HCT116 (cell line): ENCODE measurements around the gene IFT25. TPM values are rescaled to one million over a fixed set of nuclear protein-coding genes. Genes with fewer than 3 reads are reported as not detected.

Source experiments
- ATAC-seq: fragments of 200-7000 bp; cut with Tn5 transposase; 2 replicates; pipeline ENCODE4 v1.9.1; 2020; ENCODE audit warnings: mild to moderate bottlenecking, moderate library complexity
- BruUV-seq: library from RNA; stranded (reverse); fragments of 400-500 nt; replicated peaks from 2 replicates; lab custom pipeline; 2021; lab: Mats Ljungman, UMichigan
- CTCF ChIA-PET: fragments of 300-600 bp; sonication (Branson Sonifier 250); formaldehyde crosslinking; loops from one replicate; lab custom pipeline; 2021; ENCODE audit warnings: antibody characterized with exemption; lab: Charles Lee
- POLR2A ChIA-PET: fragments of 300-600, 350-600 bp; sonication (Branson Sonifier 250); formaldehyde crosslinking; loops from one replicate; lab custom pipeline; 2021; ENCODE audit warnings: antibody characterized with exemption; lab: Charles Lee
- RAD21 ChIA-PET, 2 experiments: fragments of 300-600 bp; sonication (Branson Sonifier 250); formaldehyde crosslinking; loops; one replicate each; lab custom pipeline; 2023; ENCODE audit warnings: low total read pairs in 2 of 2; ENCODE audit not compliant: uncharacterized antibody in 2 of 2, unreplicated experiment in 2 of 2, low non-redundant PET in 1 of 2; lab: Charles Lee
- DNase-seq: peaks from one replicate; pipeline ENCODE4 v3.0.0-alpha.2; 2010; ENCODE audit warnings: low read depth, low spot score
- H2AFZ ChIP-seq: fragments of 200-600 bp; shearing (Covaris generic), sonication (generic); 2 replicates; pipeline ENCODE4 v1.6.1; 2017; ENCODE audit warnings: low read depth, mixed run types, mixed read lengths, antibody characterized with exemption, low read length; ENCODE audit not compliant: poor library complexity, severe bottlenecking
- H3K27ac ChIP-seq: 2 replicates; pipeline ENCODE4 v1.5.1; 2012; ENCODE audit warnings: low read depth, low read length
- H3K27me3 ChIP-seq: fragments of 200-600 bp; sonication (generic); 2 replicates; pipeline ENCODE4 v1.6.1; 2016; ENCODE audit warnings: mixed run types, low read length, mixed read lengths; ENCODE audit not compliant: insufficient read depth
- H3K36me3 ChIP-seq, 2 experiments: fragments of 200-500 bp in 1 of 2; fragments of 200-600 bp in 1 of 2; sonication (Bioruptor generic) in 1 of 2; sonication (generic) in 1 of 2; 2 replicates each; pipeline versions ENCODE4 v1.5.1 to v1.6.1; 2014 to 2016; ENCODE audit warnings: low read length in 2 of 2, inconsistent platforms in 1 of 2, mixed read lengths in 1 of 2, mixed run types in 1 of 2; ENCODE audit not compliant: insufficient read depth in 2 of 2, control insufficient read depth in 1 of 2
- H3K4me1 ChIP-seq, 2 experiments: fragments of 200-600 bp in 1 of 2; sonication (generic) in 1 of 2; 2 replicates each; pipeline versions ENCODE4 v1.5.1 to v1.6.1; 2012 to 2017; ENCODE audit warnings: low read length in 2 of 2, inconsistent platforms in 1 of 2, mild to moderate bottlenecking in 1 of 2, mixed read lengths in 1 of 2, mixed run types in 1 of 2, moderate library complexity in 1 of 2; ENCODE audit not compliant: insufficient read depth in 2 of 2, control insufficient read depth in 1 of 2
- H3K4me2 ChIP-seq: fragments of 200-600 bp; sonication (generic); 2 replicates; pipeline ENCODE4 v1.6.1; 2017; ENCODE audit warnings: mixed run types, low read length, mixed read lengths
- H3K4me3 ChIP-seq, 2 experiments: fragments of 200-600 bp in 1 of 2; sonication (generic) in 1 of 2; replicated peaks in 1 of 2; 2 replicates each; pipeline ENCODE4 v1.5.1; 2011 to 2016; ENCODE audit warnings: low read length in 2 of 2, control low read depth in 1 of 2, low read depth in 1 of 2, mild to moderate bottlenecking in 1 of 2, mixed read lengths in 1 of 2, mixed run types in 1 of 2
- H3K79me2 ChIP-seq: fragments of 200-600 bp; sonication (generic); 2 replicates; pipeline ENCODE4 v1.6.1; 2017; ENCODE audit warnings: mild to moderate bottlenecking, mixed run types, low read length, moderate library complexity, mixed read lengths; ENCODE audit not compliant: insufficient read depth
- H3K9ac ChIP-seq: fragments of 200-600 bp; sonication (generic); 2 replicates; pipeline ENCODE4 v1.6.1; 2016; ENCODE audit warnings: low read length, mixed read lengths
- H3K9me2 ChIP-seq: fragments of 200-600 bp; sonication (generic), shearing (Covaris generic); 2 replicates; pipeline ENCODE4 v1.6.1; 2017; ENCODE audit warnings: mixed run types, mild to moderate bottlenecking, moderate library complexity; ENCODE audit not compliant: insufficient read depth
- H3K9me3 ChIP-seq, 2 experiments: fragments of 200-500 bp in 1 of 2; fragments of 200-600 bp in 1 of 2; sonication (Bioruptor generic) in 1 of 2; sonication (generic) in 1 of 2; 2 replicates each; pipeline ENCODE4 v1.6.1; 2014 to 2017; ENCODE audit warnings: low read length in 2 of 2, mixed read lengths in 2 of 2, inconsistent platforms in 1 of 2, low read depth in 1 of 2, mild to moderate bottlenecking in 1 of 2, mixed run types in 1 of 2, moderate library complexity in 1 of 2; ENCODE audit not compliant: control insufficient read depth in 1 of 2, insufficient read depth in 1 of 2
- H4K20me1 ChIP-seq: fragments of 200-600 bp; sonication (generic), shearing (Covaris generic); 2 replicates; pipeline ENCODE4 v1.6.1; 2017; ENCODE audit warnings: mixed run types, mild to moderate bottlenecking, moderate library complexity; ENCODE audit not compliant: insufficient read depth
- CBX3 ChIP-seq: IDR thresholded peaks from 2 replicates; pipeline ENCODE4 v1.6.1; 2012; ENCODE audit warnings: low read depth
- SIN3A ChIP-seq: IDR thresholded peaks from 2 replicates; pipeline ENCODE4 v1.6.1; 2012; ENCODE audit warnings: low read depth
- SP1 ChIP-seq: IDR thresholded peaks from 2 replicates; pipeline ENCODE4 v1.6.1; 2012; ENCODE audit warnings: low read depth
- SRF ChIP-seq: IDR thresholded peaks from 2 replicates; pipeline ENCODE4 v1.6.1; 2012; ENCODE audit warnings: low read depth
- TCF7L2 ChIP-seq: IDR thresholded peaks from 2 replicates; pipeline ENCODE4 v1.7.0; 2011; ENCODE audit warnings: borderline replicate concordance, inconsistent platforms; ENCODE audit not compliant: insufficient read depth, insufficient read length; ENCODE audit errors: extremely low read depth
- ZFX ChIP-seq: fragments of 450-650 bp; IDR thresholded peaks from 2 replicates; pipeline ENCODE4 v1.6.1; 2017
- intact Hi-C: fragments of 100-400 bp; cut with micrococcal nuclease; formaldehyde crosslinking; loops from 2 replicates; pipeline ENCODE4 v1.10.0; 2022
- total RNA-seq: library from RNA; stranded (reverse); gene quantifications from one replicate; pipeline ENCODE4 v1.2.1, GENCODE V29; 2021; ENCODE audit not compliant: unreplicated experiment
- TF ChIP-seq, protein P1 (sequence below): IDR thresholded peaks from 2 replicates; pipeline ENCODE4 v1.6.1; 2012
- TF ChIP-seq, protein P2 (sequence below): IDR thresholded peaks from 2 replicates; pipeline ENCODE4 v1.6.1; 2012; ENCODE audit warnings: low read depth
- TF ChIP-seq, protein P3 (sequence below): IDR thresholded peaks from 2 replicates; pipeline ENCODE4 v1.6.1; 2011; ENCODE audit warnings: mild to moderate bottlenecking, low read length, moderate library complexity; ENCODE audit not compliant: insufficient replicate concordance; ENCODE audit errors: extremely low read depth

Gene IFT25
- total RNA-seq, 1 experiment from 2014 or later: 45.1 TPM

DNA sequence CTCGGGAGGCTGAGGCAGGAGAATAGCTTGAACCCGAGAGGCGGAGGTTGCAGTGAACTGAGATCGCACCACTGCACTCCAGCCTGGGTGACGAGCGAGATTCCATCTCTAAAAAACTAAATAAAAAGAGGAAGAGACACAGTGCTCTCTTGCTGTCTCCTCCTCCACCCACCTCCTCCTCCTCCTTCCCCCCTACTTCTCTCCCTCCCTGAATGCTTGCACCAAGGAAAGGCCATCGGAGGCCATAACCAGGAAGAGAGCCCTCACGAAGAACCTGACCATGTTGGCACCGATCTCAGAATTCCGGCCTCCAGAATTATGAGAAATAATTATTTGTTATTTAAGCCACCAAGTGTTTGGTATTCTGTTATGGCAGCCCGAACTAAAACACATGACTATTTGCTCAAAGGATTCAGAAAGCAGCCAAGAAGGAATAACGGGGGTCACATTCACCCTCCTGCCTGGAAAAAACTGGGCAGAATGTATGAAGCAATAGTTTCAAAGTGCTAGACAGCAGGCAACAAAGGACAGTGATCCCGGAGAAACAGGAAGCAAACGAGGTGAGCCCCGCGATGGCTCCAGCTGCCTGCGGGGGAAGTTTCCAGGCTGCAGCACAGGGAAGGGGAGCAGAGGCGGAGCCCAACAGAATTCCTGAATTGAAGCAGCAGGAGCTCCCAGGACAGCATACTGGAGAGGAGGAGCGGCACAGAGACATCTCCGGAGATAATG lies 36.7 kb upstream of the IFT25 start:
- Histone ChIP-seq H3K36me3 (no peaks in the 10 kb centered on the region), H3K27ac (no peak overlapping the region), H3K4me1 (peaks cover 7% of the 10 kb centered on the region in 2 experiments; a peak in 3 of 4 replicates), H3K9me3 (no peaks in the 10 kb centered on the region), H4K20me1 (no peaks in the 10 kb centered on the region), H3K27me3 (no peaks in the 10 kb centered on the region), H2AFZ (peak overlapping the region; percentile 43), H3K79me2 (no peaks in the 10 kb centered on the region), H3K4me2 (peak overlapping the region; percentile 38), H3K9ac (no peak overlapping the region), H3K4me3 (no peak overlapping the region), H3K9me2 (no peaks in the 10 kb centered on the region)
- BruUV-seq: no TSS peak
- DNase-seq (no peak), ATAC-seq (peak; percentile 78)
- TF ChIP-seq SRF (no peak), SP1 (no peak), TCF7L2 (no peak), ZFX (no peak), CBX3 (no peak), SIN3A (no peak)
- TF ChIP-seq, protein P1, sequence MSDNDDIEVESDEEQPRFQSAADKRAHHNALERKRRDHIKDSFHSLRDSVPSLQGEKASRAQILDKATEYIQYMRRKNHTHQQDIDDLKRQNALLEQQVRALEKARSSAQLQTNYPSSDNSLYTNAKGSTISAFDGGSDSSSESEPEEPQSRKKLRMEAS: no peak
- TF ChIP-seq, protein P2, sequence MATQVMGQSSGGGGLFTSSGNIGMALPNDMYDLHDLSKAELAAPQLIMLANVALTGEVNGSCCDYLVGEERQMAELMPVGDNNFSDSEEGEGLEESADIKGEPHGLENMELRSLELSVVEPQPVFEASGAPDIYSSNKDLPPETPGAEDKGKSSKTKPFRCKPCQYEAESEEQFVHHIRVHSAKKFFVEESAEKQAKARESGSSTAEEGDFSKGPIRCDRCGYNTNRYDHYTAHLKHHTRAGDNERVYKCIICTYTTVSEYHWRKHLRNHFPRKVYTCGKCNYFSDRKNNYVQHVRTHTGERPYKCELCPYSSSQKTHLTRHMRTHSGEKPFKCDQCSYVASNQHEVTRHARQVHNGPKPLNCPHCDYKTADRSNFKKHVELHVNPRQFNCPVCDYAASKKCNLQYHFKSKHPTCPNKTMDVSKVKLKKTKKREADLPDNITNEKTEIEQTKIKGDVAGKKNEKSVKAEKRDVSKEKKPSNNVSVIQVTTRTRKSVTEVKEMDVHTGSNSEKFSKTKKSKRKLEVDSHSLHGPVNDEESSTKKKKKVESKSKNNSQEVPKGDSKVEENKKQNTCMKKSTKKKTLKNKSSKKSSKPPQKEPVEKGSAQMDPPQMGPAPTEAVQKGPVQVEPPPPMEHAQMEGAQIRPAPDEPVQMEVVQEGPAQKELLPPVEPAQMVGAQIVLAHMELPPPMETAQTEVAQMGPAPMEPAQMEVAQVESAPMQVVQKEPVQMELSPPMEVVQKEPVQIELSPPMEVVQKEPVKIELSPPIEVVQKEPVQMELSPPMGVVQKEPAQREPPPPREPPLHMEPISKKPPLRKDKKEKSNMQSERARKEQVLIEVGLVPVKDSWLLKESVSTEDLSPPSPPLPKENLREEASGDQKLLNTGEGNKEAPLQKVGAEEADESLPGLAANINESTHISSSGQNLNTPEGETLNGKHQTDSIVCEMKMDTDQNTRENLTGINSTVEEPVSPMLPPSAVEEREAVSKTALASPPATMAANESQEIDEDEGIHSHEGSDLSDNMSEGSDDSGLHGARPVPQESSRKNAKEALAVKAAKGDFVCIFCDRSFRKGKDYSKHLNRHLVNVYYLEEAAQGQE: no peak
- TF ChIP-seq, protein P3, sequence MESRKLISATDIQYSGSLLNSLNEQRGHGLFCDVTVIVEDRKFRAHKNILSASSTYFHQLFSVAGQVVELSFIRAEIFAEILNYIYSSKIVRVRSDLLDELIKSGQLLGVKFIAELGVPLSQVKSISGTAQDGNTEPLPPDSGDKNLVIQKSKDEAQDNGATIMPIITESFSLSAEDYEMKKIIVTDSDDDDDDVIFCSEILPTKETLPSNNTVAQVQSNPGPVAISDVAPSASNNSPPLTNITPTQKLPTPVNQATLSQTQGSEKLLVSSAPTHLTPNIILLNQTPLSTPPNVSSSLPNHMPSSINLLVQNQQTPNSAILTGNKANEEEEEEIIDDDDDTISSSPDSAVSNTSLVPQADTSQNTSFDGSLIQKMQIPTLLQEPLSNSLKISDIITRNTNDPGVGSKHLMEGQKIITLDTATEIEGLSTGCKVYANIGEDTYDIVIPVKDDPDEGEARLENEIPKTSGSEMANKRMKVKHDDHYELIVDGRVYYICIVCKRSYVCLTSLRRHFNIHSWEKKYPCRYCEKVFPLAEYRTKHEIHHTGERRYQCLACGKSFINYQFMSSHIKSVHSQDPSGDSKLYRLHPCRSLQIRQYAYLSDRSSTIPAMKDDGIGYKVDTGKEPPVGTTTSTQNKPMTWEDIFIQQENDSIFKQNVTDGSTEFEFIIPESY: no peak
- POLR2A ChIA-PET: interaction anchor here (0.6 kb wide), 1 partner anchor 32 kb away, joined by 4 read pairs; no protein-coding TSS in a partner anchor
- RAD21 ChIA-PET: no interaction called here
- intact Hi-C loops: no loop called here
- CTCF ChIA-PET: no interaction called here
